ENCODE results near the gene PLCB1. TPM values are rescaled to one million over a fixed set of nuclear protein-coding genes. Genes with fewer than 3 reads are reported as not detected.

Gene PLCB1
- total and polyA plus RNA-seq, 2 donors (not counting 3 experiments of a cell fraction or from before 2014, with no cell fraction given) = 10.2 to 53.4 TPM

DNA sequence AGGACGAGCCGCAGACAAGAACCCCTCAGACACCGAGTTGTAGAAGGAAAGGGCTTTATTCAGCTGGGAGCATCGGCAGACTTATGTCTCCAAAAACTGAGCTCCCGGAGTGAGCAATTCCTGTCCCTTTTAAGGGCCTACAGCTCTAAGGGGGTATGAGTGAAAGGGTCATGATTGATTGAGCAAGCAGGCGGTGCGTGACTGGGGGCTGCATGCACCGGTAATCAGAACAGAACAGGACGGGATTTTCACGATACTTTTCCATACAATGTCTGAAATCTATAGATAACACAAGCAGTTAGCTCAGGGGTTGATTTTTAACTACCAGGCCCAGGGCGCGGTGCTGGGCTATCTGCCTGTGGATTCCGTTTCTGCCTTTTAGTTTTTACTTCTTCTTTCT is 710.5 kb downstream of the PLCB1 start:
- Histone ChIP-seq H3K27ac (ENCODE audit: insufficient read depth, low read depth, low read length) (no peak overlapping the region), H2AFZ (ENCODE audit: low read depth, low read length) (no peak overlapping the region), H3K9me3 (replicated peaks; ENCODE audit: control insufficient read depth, insufficient read depth, low read length) (no peaks in the 10 kb centered on the region), H3K36me3 (ENCODE audit: control insufficient read depth in 2 of 2, extremely low read depth in 1 of 2, insufficient read depth in 2 of 2, low read length in 2 of 2) (no peaks in the 10 kb centered on the region), H3K27me3 (ENCODE audit: control insufficient read depth in 2 of 2, insufficient read depth in 2 of 2, low read length in 2 of 2) (no peaks in the 10 kb centered on the region), H3K4me1 (ENCODE audit: control insufficient read depth, extremely low read depth, insufficient read depth, low read length) (no peaks in the 10 kb centered on the region), H3K79me2 (ENCODE audit: control insufficient read depth, insufficient read depth, low read length) (no peaks in the 10 kb centered on the region), H3K4me3 (replicated peaks in 1 of 3; ENCODE audit: insufficient read depth in 1 of 3, low read depth in 1 of 3, low read length in 3 of 3) (no peak overlapping the region), H3K9me1 (replicated peaks; ENCODE audit: control insufficient read depth, extremely low read depth, insufficient read depth, low read length) (no peaks in the 10 kb centered on the region), H4K20me1 (replicated peaks; ENCODE audit: control insufficient read depth, extremely low read depth, insufficient read depth, low read length) (no peaks in the 10 kb centered on the region), H3K4me2 (ENCODE audit: insufficient read depth, low read length) (no peak overlapping the region), H3K9ac (replicated peaks; ENCODE audit: extremely low read depth, insufficient read depth, low read length) (no peak overlapping the region)
- no peak for DNase-seq (ENCODE audit: low read depth, low spot score)
- no peak for TF ChIP-seq MYC (IDR thresholded peaks at IDR 0.05; ENCODE audit: low read depth, low read length)
- TF ChIP-seq, protein P1, sequence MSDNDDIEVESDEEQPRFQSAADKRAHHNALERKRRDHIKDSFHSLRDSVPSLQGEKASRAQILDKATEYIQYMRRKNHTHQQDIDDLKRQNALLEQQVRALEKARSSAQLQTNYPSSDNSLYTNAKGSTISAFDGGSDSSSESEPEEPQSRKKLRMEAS (IDR thresholded peaks at IDR 0.05; ENCODE audit: insufficient read depth, insufficient read length) = no peak
- POLR2A ChIA-PET = no interaction called here
- CTCF ChIA-PET = interaction anchor here (4.3 kb wide), 1 partner anchor 11 kb away, joined by 33 read pairs; no protein-coding TSS in a partner anchor
- intact Hi-C loops (cut with micrococcal nuclease) = no loop called here
- FAIRE-seq = no peak
- dilution Hi-C loops (cut with MboI; ENCODE audit: extremely low pct_ligation_motif_present, low sequenced_read_pairs) = no loop called here
- BruUV-seq (replicated peaks) = no TSS peak

DNA sequence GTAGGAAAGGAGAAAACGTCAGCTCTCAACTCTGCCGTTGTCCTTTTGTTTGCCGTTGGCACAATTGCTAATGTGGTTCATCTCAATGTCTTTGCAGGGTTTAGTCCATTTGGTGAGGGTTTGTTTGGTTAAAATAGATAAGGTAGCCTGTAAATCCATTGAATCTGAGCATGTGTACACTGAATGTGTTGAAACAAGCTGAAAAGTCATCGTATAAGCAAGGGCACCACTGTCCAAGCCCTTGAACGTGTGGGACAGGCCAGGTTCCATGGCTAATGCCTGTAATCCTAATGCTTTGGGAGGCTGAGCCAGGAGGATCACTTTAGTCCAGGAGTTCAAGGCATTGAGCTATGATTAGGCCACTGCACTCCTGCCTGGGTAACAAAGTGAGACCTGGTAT is 712.1 kb downstream of the PLCB1 start:
- Histone ChIP-seq H3K4me1 (ENCODE audit: control insufficient read depth, extremely low read depth, insufficient read depth, low read length) (no peaks in the 10 kb centered on the region), H3K36me3 (ENCODE audit: control insufficient read depth in 2 of 2, extremely low read depth in 1 of 2, insufficient read depth in 2 of 2, low read length in 2 of 2) (no peaks in the 10 kb centered on the region), H3K4me3 (replicated peaks in 1 of 3; ENCODE audit: insufficient read depth in 1 of 3, low read depth in 1 of 3, low read length in 3 of 3) (no peak overlapping the region), H3K9me1 (replicated peaks; ENCODE audit: control insufficient read depth, extremely low read depth, insufficient read depth, low read length) (no peaks in the 10 kb centered on the region), H3K9ac (replicated peaks; ENCODE audit: extremely low read depth, insufficient read depth, low read length) (no peak overlapping the region), H4K20me1 (replicated peaks; ENCODE audit: control insufficient read depth, extremely low read depth, insufficient read depth, low read length) (no peaks in the 10 kb centered on the region), H3K4me2 (ENCODE audit: insufficient read depth, low read length) (no peak overlapping the region), H3K27ac (ENCODE audit: insufficient read depth, low read depth, low read length) (no peak overlapping the region), H3K79me2 (ENCODE audit: control insufficient read depth, insufficient read depth, low read length) (no peaks in the 10 kb centered on the region), H3K27me3 (ENCODE audit: control insufficient read depth in 2 of 2, insufficient read depth in 2 of 2, low read length in 2 of 2) (no peaks in the 10 kb centered on the region), H3K9me3 (replicated peaks; ENCODE audit: control insufficient read depth, insufficient read depth, low read length) (no peaks in the 10 kb centered on the region), H2AFZ (ENCODE audit: low read depth, low read length) (no peak overlapping the region)
- ChIA-PET POLR2A (no interaction called here), CTCF (interaction anchor here (1.3 kb wide), 1 partner anchor 10 kb away, joined by 8 read pairs; no protein-coding TSS in a partner anchor)
- TF ChIP-seq, protein P1 (IDR thresholded peaks at IDR 0.05; ENCODE audit: insufficient read depth, insufficient read length) = no peak
- no peak for TF ChIP-seq GATA2 (IDR thresholded peaks at IDR 0.05; ENCODE audit: insufficient read depth, insufficient read length, low read depth, low read length)
- no peak for TF ChIP-seq POLR2AphosphoS5 (IDR thresholded peaks at IDR 0.05; ENCODE audit: insufficient read depth, low read depth, low read length)
- TF ChIP-seq MYC (IDR thresholded peaks at IDR 0.05; ENCODE audit: low read depth, low read length) = no peak
- no peak for TF ChIP-seq FOS (IDR thresholded peaks at IDR 0.05; ENCODE audit: borderline replicate concordance, insufficient read depth, low read length)
- TF ChIP-seq POLR2A (IDR thresholded peaks at IDR 0.05; ENCODE audit: low read depth, low read length) = no peak
- no peak for TF ChIP-seq JUN (IDR thresholded peaks at IDR 0.05; ENCODE audit: borderline replicate concordance, insufficient read depth, insufficient read length, low read depth)
- TF ChIP-seq, protein P2, sequence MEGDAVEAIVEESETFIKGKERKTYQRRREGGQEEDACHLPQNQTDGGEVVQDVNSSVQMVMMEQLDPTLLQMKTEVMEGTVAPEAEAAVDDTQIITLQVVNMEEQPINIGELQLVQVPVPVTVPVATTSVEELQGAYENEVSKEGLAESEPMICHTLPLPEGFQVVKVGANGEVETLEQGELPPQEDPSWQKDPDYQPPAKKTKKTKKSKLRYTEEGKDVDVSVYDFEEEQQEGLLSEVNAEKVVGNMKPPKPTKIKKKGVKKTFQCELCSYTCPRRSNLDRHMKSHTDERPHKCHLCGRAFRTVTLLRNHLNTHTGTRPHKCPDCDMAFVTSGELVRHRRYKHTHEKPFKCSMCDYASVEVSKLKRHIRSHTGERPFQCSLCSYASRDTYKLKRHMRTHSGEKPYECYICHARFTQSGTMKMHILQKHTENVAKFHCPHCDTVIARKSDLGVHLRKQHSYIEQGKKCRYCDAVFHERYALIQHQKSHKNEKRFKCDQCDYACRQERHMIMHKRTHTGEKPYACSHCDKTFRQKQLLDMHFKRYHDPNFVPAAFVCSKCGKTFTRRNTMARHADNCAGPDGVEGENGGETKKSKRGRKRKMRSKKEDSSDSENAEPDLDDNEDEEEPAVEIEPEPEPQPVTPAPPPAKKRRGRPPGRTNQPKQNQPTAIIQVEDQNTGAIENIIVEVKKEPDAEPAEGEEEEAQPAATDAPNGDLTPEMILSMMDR (IDR thresholded peaks at IDR 0.05; ENCODE audit: extremely low read depth in 1 of 2, insufficient read depth in 1 of 2, low read depth in 1 of 2, low read length in 2 of 2) = no peak
- no peak for TF ChIP-seq EZH2 (IDR thresholded peaks at IDR 0.05; ENCODE audit: borderline replicate concordance, low read depth, low read length, severe bottlenecking)
- DNase-seq (ENCODE audit: low read depth, low spot score) (no peak), FAIRE-seq (no peak)
- BruUV-seq (replicated peaks) = no TSS peak
- intact Hi-C loops (cut with micrococcal nuclease) = no loop called here
- dilution Hi-C loops (cut with MboI; ENCODE audit: extremely low pct_ligation_motif_present, low sequenced_read_pairs) = no loop called here
